Posterior cingulate gyrus (tissue), 11 donors: ENCODE measurements around the gene HHEX.
A peak's percentile ranks its signal among the peaks of the same experiment; 100 is the strongest.
"Not testable (repeated sequence)": the region's sequence is repeated elsewhere in the genome, so short reads cannot be mapped to it uniquely, and the experiment has no call there.

Source experiments
- DNase-seq, 10 donors: peaks; one replicate each; pipeline versions ENCODE4 v3.0.0 to v3.0.0-alpha.2; 2020 to 2021; ENCODE audit warnings: mixed read lengths in 3 of 10
- intact Hi-C: fragments of 100-400 bp; cut with DNase I; formaldehyde crosslinking; loops from one replicate; pipeline ENCODE4 v1.15.1; 2023

The HHEX gene

DNA sequence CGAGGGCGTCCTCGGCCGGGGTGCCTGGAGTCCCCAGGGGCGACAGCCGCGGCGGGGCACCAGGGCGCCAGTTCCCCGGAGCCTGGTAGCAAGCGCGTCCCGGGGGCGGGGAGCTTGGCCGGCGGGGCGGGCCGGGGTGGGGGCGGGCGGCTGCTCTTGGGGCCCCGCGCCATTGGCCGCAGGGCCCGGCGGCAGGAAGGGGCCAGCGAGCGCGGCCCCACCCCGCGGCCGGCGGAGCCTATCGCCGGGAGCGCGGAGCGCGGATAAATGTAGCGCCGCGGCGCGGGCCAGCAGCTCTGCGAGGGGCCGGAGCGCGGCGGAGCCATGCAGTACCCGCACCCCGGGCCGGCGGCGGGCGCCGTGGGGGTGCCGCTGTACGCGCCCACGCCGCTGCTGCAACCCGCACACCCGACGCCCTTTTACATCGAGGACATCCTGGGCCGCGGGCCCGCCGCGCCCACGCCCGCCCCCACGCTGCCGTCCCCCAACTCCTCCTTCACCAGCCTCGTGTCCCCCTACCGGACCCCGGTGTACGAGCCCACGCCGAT lies at the start of gene HHEX:
TSS of gene HHEX (plus strand) at position 293 of the 548 bp plus-strand sequence. CDS start at position 325, 32 bp downstream.
- peak in 2 of 10 donors; percentile 80 to 82 for DNase-seq
- intact Hi-C loops: no loop called here

DNA sequence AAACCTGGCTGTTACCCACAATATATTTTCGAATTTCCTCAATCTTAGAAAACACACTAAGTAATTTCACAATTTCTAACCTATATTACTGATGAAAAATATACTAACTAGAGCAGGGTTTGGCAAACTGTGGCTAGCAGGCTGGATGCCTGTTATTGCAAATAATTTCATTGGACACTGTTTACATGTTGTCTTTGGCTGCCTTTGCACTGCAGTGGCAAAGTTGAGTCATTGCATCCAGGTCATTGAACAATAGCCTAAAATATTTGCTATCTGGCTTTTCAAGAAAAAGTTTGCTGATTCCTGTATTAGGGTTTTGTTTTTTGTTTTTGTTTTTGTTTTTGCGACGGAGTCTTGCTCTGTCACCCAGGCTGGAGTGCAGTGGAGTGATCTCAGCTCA lies 49.6 kb upstream of the HHEX start:
- intact Hi-C loops: no loop called here
- DNase-seq: no peak

DNA sequence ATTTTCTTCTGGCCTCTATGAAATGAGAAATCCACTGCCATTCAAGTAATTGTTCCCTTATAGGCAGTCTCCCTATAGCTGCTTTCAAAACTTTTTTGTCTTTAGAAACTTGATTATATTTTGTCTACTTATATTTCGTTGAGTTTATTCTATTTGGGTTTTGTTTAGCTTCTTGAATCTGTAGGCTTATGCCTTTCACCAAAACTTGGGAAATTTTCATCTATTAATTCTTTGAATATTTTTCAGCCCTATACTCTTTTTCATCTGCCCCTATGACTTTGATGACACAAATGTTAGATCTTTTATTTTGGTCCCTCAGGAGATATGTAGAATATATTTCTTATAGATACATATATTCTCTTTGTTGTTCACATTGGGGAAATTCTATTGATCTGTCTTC lies 48.3 kb upstream of the HHEX start:
- no peak for DNase-seq
- intact Hi-C loops: no loop called here

DNA sequence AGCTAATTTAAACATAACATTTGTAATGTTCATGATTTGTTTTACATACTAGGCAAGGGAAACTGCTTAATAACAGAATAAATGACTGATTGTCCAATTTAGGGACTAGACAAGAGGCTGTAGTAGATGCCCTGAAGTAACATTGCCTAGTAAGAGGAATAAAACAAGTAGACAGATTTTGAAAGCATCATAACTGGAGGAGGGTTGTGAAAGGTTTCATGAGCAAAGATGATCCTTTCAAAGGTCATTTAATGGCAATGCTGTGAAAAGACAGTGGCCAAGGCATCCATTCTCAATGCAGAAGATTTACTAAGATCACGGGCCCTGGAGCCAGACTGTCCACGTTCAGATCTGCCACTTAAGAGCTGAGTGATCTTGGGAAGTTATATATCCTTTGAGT lies 44.8 kb upstream of the HHEX start:
- intact Hi-C loops: no loop called here
- no peak for DNase-seq

DNA sequence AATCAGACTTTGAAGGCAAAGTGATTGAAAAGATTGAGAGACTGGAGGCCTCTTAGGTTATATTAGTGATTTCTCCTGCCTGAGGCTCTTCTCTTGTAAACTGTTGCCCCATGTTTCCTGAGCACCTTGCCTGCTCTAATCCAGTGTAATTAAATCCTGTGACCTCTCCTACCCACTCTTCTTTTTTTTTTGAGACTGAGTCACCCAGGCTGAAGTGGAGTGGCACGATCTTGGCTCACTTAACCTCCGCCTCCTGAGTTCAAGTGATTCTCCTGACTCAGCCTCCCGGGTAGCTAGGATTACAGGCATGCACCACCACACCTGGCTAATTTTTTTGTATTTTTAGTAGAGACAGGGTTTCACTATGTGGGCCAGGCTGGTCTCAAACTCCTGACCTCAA lies 38.9 kb upstream of the HHEX start:
- DNase-seq, intact Hi-C loops: not testable (repeated sequence)

GRCh38 chr10:92655426-92655825 lies 34.3 kb upstream of the HHEX start:
- no peak for DNase-seq
- intact Hi-C loops: no loop called here

GRCh38 chr10:92656266-92656961 lies 33.3 kb upstream of the HHEX start:
- intact Hi-C loops: no loop called here
- no peak for DNase-seq

- no peak for DNase-seq
- intact Hi-C loops: no loop called here
These were observed 32.7 kb upstream of the HHEX start for GRCh38 chr10:92657024-92657423.

DNA sequence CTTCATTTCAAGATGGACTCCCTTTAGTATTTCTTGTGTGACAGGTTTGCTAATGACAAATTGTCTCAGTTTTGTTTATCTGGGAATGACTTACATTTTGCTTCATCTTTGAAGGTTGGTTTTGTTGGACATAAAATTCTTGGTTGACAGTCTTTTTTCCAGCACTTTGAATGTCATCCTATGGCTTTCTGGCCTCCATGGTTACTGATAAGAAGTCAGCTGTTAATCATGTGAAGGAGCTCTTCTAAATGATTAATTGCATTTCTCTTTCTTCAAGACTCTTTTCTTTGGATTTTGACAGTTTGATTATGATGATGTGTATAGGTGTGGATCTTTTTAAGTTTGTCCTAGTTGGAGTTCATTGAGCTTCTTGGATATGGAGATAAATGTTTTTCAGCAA lies 26.9 kb upstream of the HHEX start:
- DNase-seq: no peak
- intact Hi-C loops: no loop called here

DNA sequence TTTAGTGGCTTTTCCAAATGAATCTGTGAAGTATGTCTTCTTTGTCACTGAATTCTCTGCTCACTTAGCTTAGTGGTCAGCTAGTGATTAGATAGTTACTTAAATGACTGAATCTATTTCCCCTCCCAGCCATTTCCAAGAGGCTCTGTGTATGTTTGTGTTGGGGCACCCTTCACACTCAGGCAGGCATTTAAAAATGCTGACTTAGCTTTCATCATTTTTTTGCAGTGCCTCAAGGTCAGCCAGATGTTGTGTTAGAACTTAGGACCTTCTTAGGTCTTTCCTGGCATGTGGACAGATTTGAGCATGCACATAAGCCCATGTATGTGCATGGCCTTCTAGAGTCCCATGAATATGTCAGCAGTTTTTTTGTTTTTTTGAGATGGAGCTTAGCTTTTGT lies 25.4 kb upstream of the HHEX start:
- intact Hi-C loops: no loop called here
- DNase-seq: no peak

DNA sequence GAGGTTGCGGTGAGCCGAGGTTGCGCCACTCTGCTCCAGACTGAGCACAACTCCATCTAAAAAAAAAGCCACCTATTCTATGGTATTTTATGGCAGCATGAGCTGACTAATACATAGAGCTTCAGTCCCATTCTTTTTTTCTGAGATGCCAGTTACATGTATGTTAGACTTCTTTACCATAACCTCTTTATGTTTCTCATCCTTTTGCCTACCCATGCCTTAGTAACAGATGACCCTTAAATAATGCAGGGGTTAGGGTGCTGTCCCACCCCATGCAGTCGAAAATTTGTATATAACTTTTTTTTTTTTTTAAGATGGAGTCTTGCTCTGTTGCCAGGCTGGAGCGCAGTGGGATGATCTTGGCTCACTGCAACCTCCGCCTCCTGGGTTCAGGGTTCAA lies 22.7 kb upstream of the HHEX start:
- intact Hi-C loops: no loop called here
- no peak for DNase-seq

DNA sequence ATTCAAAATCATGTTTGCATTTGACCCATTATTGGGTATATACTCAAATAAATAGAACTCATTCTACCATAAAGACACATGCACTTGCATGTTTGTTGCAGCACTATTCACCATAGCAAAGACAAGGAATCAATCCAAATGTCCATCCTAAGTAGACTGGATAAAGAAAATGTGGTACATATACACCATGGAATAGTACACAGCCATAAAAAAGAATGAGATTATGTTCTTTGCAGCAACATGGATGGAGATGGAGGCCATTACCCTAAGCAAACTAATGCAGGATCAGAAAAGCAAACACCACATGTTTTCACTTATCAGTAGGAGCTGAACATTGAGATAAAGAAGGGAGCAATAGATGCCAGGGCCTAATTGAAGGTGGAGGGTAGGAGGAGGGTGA lies 12.0 kb upstream of the HHEX start:
- intact Hi-C loops: no loop called here

GRCh38 chr10:92678206-92678605 lies 11.5 kb upstream of the HHEX start:
- intact Hi-C loops: no loop called here
- DNase-seq: no peak

More for the DNA sequence above, 12.0 kb upstream of the HHEX start:
- DNase-seq: no peak

DNA sequence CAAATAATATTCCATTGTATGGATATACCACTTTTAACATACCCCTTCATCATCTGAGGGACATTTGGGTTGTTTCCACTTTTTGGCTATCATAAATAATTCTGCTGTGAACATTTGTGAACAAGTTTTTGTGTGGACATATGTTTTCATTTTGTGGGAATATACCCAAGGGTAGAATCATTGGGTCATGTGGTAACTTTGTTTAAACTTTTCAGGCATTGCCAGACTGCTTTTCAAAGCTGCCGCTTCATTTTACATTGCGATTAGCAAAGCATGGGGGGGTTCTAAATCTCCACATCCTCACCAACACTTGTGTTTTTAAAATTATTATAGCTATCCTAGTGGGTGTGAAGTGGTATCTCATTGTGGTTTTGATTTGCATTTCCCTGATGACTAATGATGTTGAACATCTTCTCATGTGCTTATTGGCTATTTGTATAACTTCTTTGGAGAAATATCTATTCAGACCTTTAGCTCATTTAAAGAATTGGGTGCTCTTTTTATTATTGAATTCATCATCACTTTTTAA lies 8.4 kb upstream of the HHEX start:
- intact Hi-C loops: no loop called here
- no peak for DNase-seq

DNA sequence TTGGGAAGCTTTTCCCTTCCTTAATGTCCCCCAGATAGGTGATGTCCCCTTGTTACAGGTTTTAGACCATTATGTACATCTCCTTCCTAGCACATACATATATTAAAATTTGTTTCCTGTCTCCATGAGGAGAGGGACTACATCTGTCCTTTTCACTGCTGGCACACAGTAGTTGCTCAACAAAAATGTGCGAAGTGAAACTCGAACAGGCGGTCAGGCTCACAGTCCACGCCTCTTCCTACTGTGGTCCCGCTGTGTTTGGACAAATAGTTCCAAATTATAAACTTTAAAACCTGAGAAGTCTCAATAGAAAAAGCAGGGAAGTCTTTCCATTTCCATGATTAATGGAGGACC lies 1.2 kb upstream of the HHEX start:
- intact Hi-C loops: no loop called here

GRCh38 chr10:92688927-92689662 lies 660 bp upstream of the HHEX start:
- no peak for DNase-seq
- intact Hi-C loops: no loop called here

More for the DNA sequence above, 1.2 kb upstream of the HHEX start:
- no peak for DNase-seq

DNA sequence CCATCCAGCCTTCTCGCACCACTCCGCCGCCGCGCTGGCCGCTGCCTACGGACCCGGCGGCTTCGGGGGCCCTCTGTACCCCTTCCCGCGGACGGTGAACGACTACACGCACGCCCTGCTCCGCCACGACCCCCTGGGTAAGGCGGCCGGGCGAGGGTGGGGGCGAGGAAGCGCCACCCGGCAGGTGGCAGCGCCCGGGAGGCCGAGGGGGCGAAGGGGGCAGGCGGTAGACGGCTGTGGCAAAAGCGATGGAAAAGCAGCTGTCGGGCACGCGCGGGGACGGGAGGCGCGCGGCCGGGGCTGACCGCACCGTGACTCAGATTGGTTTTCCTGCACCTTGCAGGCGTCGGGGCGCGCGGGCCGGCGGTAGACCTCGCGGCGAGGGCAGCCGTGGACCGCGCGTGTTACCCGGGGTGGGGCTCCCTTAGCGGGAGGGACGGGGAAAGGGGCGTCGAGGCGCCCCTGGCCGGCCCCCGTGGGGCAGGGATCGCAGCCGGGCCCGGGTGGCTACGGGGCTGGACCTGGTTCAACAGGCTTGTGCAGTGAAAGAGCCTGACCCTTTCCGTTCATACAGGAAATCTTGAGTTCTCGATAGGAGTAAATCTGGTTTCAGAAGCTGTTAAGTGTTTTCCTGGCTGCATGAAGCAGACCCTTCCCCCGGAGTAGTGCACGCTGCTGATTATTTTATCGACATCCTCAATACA lies 608 bp downstream of the HHEX start:
- peak in 1 of 10 donors; percentile 80 for DNase-seq
- intact Hi-C loops: no loop called here

DNA sequence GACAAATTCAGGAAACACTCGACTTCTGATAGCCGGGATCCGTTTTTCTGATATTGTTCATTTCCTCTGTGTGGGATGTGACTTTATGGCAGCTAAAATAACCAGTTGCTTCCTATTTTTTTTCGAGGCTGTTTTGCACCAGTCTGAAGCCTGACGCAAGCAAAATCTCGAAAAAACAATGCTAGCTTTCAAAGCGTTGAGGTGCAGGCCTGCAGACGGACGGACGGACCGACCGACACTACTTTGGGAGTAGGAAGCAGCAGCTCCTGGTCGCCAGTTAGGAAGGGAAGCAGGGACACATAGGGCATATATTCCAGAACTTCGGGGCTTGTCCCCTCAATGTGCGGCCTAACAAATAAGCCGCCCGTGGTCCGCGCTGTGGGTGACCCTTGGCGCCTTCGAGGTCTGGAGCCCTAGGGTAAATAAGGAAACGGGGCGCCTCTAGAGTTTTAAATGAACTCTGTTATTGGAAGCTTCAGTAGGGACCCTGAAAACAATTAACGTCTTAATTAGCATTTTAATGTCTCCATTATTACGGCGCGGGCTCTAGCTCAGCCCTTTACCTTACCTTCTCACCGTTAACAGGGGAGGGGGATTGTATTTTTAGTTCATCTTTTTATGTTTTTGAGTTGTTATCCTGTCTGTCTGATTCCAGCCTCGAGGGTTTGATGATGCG lies 1.3 kb downstream of the HHEX start:
- intact Hi-C loops: no loop called here
- peak in 1 of 10 donors; percentile 71 for DNase-seq

DNA sequence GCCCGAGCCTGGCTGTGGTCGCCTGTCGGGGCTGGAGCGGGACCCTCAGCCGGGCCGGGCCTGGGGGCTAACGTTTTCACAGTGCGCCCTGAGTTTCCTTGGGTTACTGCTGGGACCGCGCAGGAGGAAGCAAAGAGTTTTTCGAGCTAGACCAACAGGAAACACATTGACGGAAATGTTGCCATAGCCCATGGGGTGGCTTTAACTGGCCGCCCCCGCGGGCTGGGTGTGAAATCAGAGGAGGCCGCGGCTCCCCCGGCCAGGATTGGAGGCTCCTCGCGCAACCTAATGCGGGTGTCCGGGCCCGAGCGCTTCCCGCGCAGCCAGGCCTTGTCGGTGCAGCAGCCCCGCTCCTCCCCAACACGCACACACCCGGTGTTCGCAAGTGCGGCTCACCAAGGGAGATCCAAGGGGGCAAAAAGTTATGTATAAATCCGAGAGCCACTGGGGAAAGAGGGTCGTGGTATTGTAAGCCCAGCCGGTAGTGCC lies 1.9 kb downstream of the HHEX start:
- peak in 2 of 10 donors; percentile 32 to 86 for DNase-seq
- intact Hi-C loops: no loop called here

DNA sequence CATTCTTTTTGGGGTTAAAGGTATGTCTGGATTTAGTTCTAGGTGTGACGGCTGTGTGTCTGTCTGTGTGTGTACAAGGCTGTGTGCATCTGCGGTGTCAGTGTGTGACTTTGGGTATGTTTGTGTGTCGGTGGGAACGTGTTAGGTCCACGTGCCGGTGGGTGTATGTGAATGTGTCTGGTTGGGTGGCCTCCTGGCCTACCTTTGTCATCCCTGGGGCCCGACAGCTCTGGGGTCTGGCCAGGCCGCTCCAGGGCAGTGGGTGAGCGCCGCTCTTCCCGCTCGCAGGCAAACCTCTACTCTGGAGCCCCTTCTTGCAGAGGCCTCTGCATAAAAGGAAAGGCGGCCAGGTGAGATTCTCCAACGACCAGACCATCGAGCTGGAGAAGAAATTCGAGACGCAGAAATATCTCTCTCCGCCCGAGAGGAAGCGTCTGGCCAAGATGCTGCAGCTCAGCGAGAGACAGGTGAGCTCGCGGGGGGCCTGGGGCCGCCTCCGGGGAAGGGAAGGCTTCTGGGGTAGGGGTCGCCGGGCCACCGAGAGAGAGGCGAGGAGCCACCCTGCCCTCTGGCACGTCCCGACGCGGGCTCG lies 2.4 kb downstream of the HHEX start:
- intact Hi-C loops: no loop called here
- peak in 1 of 10 donors; percentile 67 for DNase-seq
